ENCODE results near the gene CDH11. TPM values are rescaled to one million over a fixed set of nuclear protein-coding genes. Genes with fewer than 3 reads are reported as not detected.

The CDH11 gene
- total and polyA plus RNA-seq, 7 donors = 1.2 to 146 (median 19.3) TPM

- Histone ChIP-seq H3K9me3 (no peaks in the 10 kb centered on the region), H3K27ac (no peak overlapping the region), H3K4me3 (no peak overlapping the region), H3K4me1 (peaks cover 0 to 54% (median 34%) of the 10 kb centered on the region in 4 donors), H3K27me3 (no peaks in the 10 kb centered on the region), H3K36me3 (no peaks in the 10 kb centered on the region)
- DNase-seq = no peak
- WGBS, 2 donors = 93 to 96% methylated on average over 5 of the region's 5 CpGs
- TF ChIP-seq EP300 (IDR thresholded peaks at IDR 0.05) = no peak
- no peak for TF ChIP-seq CTCF (IDR thresholded peaks at IDR 0.05)
- no peak for TF ChIP-seq POLR2AphosphoS5 (IDR thresholded peaks at IDR 0.05)
- no peak for TF ChIP-seq POLR2A (IDR thresholded peaks at IDR 0.05)
- intact Hi-C loops (cut with DNase I) = no loop called here
Measured at GRCh38 chr16:65113441-65113840, 8.4 kb downstream of the CDH11 start.

GRCh38 chr16:65111306-65111705 lies 10.6 kb downstream of the CDH11 start:
- DNase-seq = no peak
- no peaks in the 10 kb centered on the region for H3K9me3 ChIP-seq
- peaks cover 0 to 51% (median 28%) of the 10 kb centered on the region in 4 donors for H3K4me1 ChIP-seq
- H3K27me3 ChIP-seq = no peaks in the 10 kb centered on the region
- H3K27ac ChIP-seq = no peak overlapping the region
- H3K4me3 ChIP-seq = no peak overlapping the region
- intact Hi-C loops (cut with DNase I) = no loop called here
- 15 to 58% methylated on average over 5 of the region's 5 CpGs for WGBS, 2 donors
- no peaks in the 10 kb centered on the region for H3K36me3 ChIP-seq
- no peak for TF ChIP-seq EP300 (IDR thresholded peaks at IDR 0.05)

- 86 to 96% methylated on average over 3 of the region's 3 CpGs for WGBS, 2 donors
- H3K4me3 ChIP-seq = no peak overlapping the region
- no peak overlapping the region for H3K27ac ChIP-seq
- no peaks in the 10 kb centered on the region for H3K36me3 ChIP-seq
- H3K4me1 ChIP-seq = peaks cover 0 to 27% (median 10%) of the 10 kb centered on the region in 4 donors
- no peak for TF ChIP-seq EP300 (IDR thresholded peaks at IDR 0.05)
- TF ChIP-seq POLR2A (IDR thresholded peaks at IDR 0.05) = no peak
- TF ChIP-seq CTCF (IDR thresholded peaks at IDR 0.05) = no peak
- TF ChIP-seq POLR2AphosphoS5 (IDR thresholded peaks at IDR 0.05) = no peak
- no peak for DNase-seq
- no peaks in the 10 kb centered on the region for H3K9me3 ChIP-seq
- intact Hi-C loops (cut with DNase I) = no loop called here
- no peaks in the 10 kb centered on the region for H3K27me3 ChIP-seq
Measured at GRCh38 chr16:65106757-65107156, 15.1 kb downstream of the CDH11 start.

GRCh38 chr16:65105171-65105570 lies 16.7 kb downstream of the CDH11 start:
- DNase-seq = no peak
- Histone ChIP-seq H3K27me3 (no peaks in the 10 kb centered on the region), H3K36me3 (no peaks in the 10 kb centered on the region), H3K27ac (no peak overlapping the region), H3K4me3 (no peak overlapping the region), H3K4me1 (peaks cover 0 to 25% (median 10%) of the 10 kb centered on the region in 4 donors), H3K9me3 (no peaks in the 10 kb centered on the region)
- intact Hi-C loops (cut with DNase I) = no loop called here
- 78 to 86% methylated on average over 1 of the region's 1 CpG for WGBS, 2 donors
- TF ChIP-seq POLR2A (IDR thresholded peaks at IDR 0.05) = no peak
- no peak for TF ChIP-seq CTCF (IDR thresholded peaks at IDR 0.05)
- TF ChIP-seq POLR2AphosphoS5 (IDR thresholded peaks at IDR 0.05) = no peak
- no peak for TF ChIP-seq EP300 (IDR thresholded peaks at IDR 0.05)

GRCh38 chr16:65104471-65104870 lies 17.4 kb downstream of the CDH11 start:
- intact Hi-C loops (cut with DNase I) = no loop called here
- Histone ChIP-seq H3K27me3 (no peaks in the 10 kb centered on the region), H3K9me3 (no peaks in the 10 kb centered on the region), H3K4me3 (no peak overlapping the region), H3K36me3 (no peaks in the 10 kb centered on the region), H3K27ac (no peak overlapping the region), H3K4me1 (peaks cover 0 to 18% (median 10%) of the 10 kb centered on the region in 4 donors)
- WGBS, 2 donors = 87 to 95% methylated on average over 3 of the region's 3 CpGs
- DNase-seq = no peak
- TF ChIP-seq POLR2A (IDR thresholded peaks at IDR 0.05) (no peak), POLR2AphosphoS5 (IDR thresholded peaks at IDR 0.05) (no peak), EP300 (IDR thresholded peaks at IDR 0.05) (no peak)

GRCh38 chr16:65102326-65102725 lies 19.5 kb downstream of the CDH11 start:
- TF ChIP-seq POLR2AphosphoS5 (IDR thresholded peaks at IDR 0.05) = no peak
- Histone ChIP-seq H3K4me1 (peaks cover 0 to 16% (median 10%) of the 10 kb centered on the region in 4 donors), H3K36me3 (no peaks in the 10 kb centered on the region), H3K27me3 (no peaks in the 10 kb centered on the region), H3K4me3 (no peak overlapping the region), H3K9me3 (no peaks in the 10 kb centered on the region), H3K27ac (no peak overlapping the region)
- DNase-seq = no peak
- WGBS, 2 donors = 11 to 60% methylated on average over 1 of the region's 1 CpG
- intact Hi-C loops (cut with DNase I) = no loop called here

All from sigmoid colon (tissue), 7 donors.